NT2/D1 (cell line): ENCODE measurements around the gene BMPER.

Experiments used
- SUZ12 ChIP-seq: IDR thresholded peaks from 2 replicates; pipeline ENCODE4 v1.6.1; 2011; ENCODE audit not compliant: insufficient read length, insufficient read depth; ENCODE audit errors: extremely low read depth
- YY1 ChIP-seq: IDR thresholded peaks from 2 replicates; pipeline ENCODE4 v1.6.1; 2011; ENCODE audit not compliant: insufficient read length, insufficient read depth
- ZNF274 ChIP-seq: IDR thresholded peaks from 2 replicates; pipeline ENCODE4 v1.6.1; 2011; ENCODE audit warnings: mild to moderate bottlenecking, low read depth, low read length

DNA sequence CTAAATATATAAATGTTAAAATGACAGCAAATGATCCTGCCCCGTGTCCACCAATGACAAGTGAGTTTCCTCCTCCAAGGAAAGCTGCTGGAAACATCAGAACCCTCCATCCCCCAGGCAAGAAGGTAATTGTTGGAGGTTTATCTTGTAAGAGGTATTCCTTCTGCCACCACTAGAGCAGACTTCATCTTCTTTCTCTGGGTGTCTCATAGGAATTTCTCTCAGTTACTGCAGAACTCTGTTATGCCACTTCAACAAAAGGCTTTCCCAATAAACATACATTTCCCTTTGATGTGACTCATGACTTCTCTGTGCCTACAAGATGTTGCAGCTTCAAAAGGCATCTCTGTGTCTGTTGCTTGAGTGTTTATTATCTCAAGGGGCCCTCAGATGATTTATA, 279.1 kb downstream of the BMPER start:
- TF ChIP-seq YY1 = no peak
- no peak for TF ChIP-seq ZNF274
- no peak for TF ChIP-seq SUZ12
